SK-N-SH (cell line): Measurements from ENCODE around the gene ARHGEF3. TPM values are rescaled to one million over a fixed set of nuclear protein-coding genes. Genes with fewer than 3 reads are reported as not detected.

Experiments used
- CTCF ChIA-PET: fragments of 300-600, 350-600 bp; formaldehyde crosslinking; extraction: SDS; loops from one replicate; lab custom pipeline; 2021; lab: Yijun Ruan, JAX
- POLR2A ChIA-PET: fragments of 350-600 bp; sonication (Branson Sonifier 250); formaldehyde crosslinking; extraction: SDS; loops from one replicate; lab custom pipeline; 2020; ENCODE audit warnings: antibody characterized with exemption, inconsistent platforms; lab: Yijun Ruan, JAX
- DNase-seq: peaks from one replicate; pipeline ENCODE4 v3.0.0; 2012
- H2AFZ ChIP-seq: fragments of 200-600 bp; sonication (generic); 2 replicates; pipeline ENCODE4 v1.8.1; 2016; ENCODE audit warnings: antibody characterized with exemption, mild to moderate bottlenecking, low read depth
- H3F3A ChIP-seq: fragments of 200-600 bp; sonication (generic); replicated peaks from 2 replicates; pipeline ENCODE3; 2016; ENCODE audit warnings: antibody characterized with exemption, mild to moderate bottlenecking; ENCODE audit not compliant: insufficient read depth
- H3K27ac ChIP-seq, 2 experiments: fragments of 200-500 bp in 1 of 2; fragments of 200-600 bp in 1 of 2; sonication (Bioruptor generic) in 1 of 2; sonication (generic), shearing (Covaris generic) in 1 of 2; 2 replicates each; pipeline versions ENCODE4 v1.5.1 to v1.6.1; 2014 to 2016; ENCODE audit warnings: low read depth in 2 of 2, inconsistent platforms in 1 of 2, low read length in 1 of 2, mild to moderate bottlenecking in 1 of 2, mixed read lengths in 1 of 2
- H3K27me3 ChIP-seq: fragments of 200-600 bp; sonication (generic), shearing (Covaris generic); 2 replicates; pipeline ENCODE4 v1.6.1; 2016; ENCODE audit warnings: mixed run types; ENCODE audit not compliant: insufficient read depth
- H3K36me3 ChIP-seq, 2 experiments: fragments of 200-500 bp in 1 of 2; fragments of 200-600 bp in 1 of 2; sonication (Bioruptor generic) in 1 of 2; sonication (generic) in 1 of 2; replicated peaks in 1 of 2; 2 replicates each; pipeline versions ENCODE3 to v1.5.1; 2014 to 2016; ENCODE audit warnings: low read length in 1 of 2, mild to moderate bottlenecking in 1 of 2; ENCODE audit not compliant: insufficient read depth in 2 of 2, control insufficient read depth in 1 of 2
- H3K4me1 ChIP-seq, 2 experiments: fragments of 200-500 bp in 1 of 2; fragments of 200-600 bp in 1 of 2; sonication (Bioruptor generic) in 1 of 2; sonication (generic), shearing (Covaris generic) in 1 of 2; 2 replicates each; pipeline versions ENCODE4 v1.5.1 to v1.6.1; 2014 to 2016; ENCODE audit warnings: low read depth in 1 of 2, low read length in 1 of 2, mixed run types in 1 of 2; ENCODE audit not compliant: insufficient read depth in 2 of 2, control insufficient read depth in 1 of 2
- H3K4me2 ChIP-seq: fragments of 200-600 bp; sonication (generic), shearing (Covaris generic); 2 replicates; pipeline ENCODE4 v1.6.1; 2017; ENCODE audit warnings: mixed run types
- H3K4me3 ChIP-seq, 2 experiments: fragments of 200-500 bp in 1 of 2; fragments of 200-600 bp in 1 of 2; sonication (Bioruptor generic) in 1 of 2; sonication (generic), shearing (Covaris generic) in 1 of 2; 2 replicates each; pipeline versions ENCODE4 v1.5.1 to v1.8.1; 2014 to 2016; ENCODE audit warnings: low read depth in 2 of 2, inconsistent platforms in 1 of 2, low read length in 1 of 2, mild to moderate bottlenecking in 1 of 2, mixed read lengths in 1 of 2, moderate library complexity in 1 of 2
- H3K79me2 ChIP-seq: fragments of 200-600 bp; sonication (generic); 2 replicates; pipeline ENCODE4 v1.8.1; 2017; ENCODE audit warnings: mild to moderate bottlenecking; ENCODE audit not compliant: insufficient read depth
- H3K9ac ChIP-seq: fragments of 200-600 bp; sonication (generic); 2 replicates; pipeline ENCODE4 v1.6.1; 2017; ENCODE audit warnings: mixed run types
- H3K9me2 ChIP-seq: fragments of 200-600 bp; sonication (generic); 2 replicates; pipeline ENCODE4 v1.6.1; 2017; ENCODE audit warnings: mixed run types
- H3K9me3 ChIP-seq: fragments of 200-600 bp; sonication (generic); 2 replicates; pipeline ENCODE4 v1.6.1; 2017; ENCODE audit warnings: mixed run types, mild to moderate bottlenecking, moderate library complexity
- H4K20me1 ChIP-seq: fragments of 200-600 bp; sonication (generic); 2 replicates; pipeline ENCODE4 v1.6.1; 2017; ENCODE audit warnings: mild to moderate bottlenecking, mixed run types; ENCODE audit not compliant: insufficient read depth
- EP300 ChIP-seq, 2 experiments: IDR thresholded peaks; 2 replicates each; pipeline versions ENCODE4 v1.4.0 to v1.6.1; 2012; ENCODE audit warnings: borderline replicate concordance in 1 of 2, low read depth in 1 of 2, low read length in 1 of 2
- EZH2phosphoT487 ChIP-seq: fragments of 200-600 bp; sonication (generic); IDR thresholded peaks from 2 replicates; pipeline ENCODE4 v1.6.1; 2017; ENCODE audit warnings: low read depth, mixed run types, mild to moderate bottlenecking, antibody characterized with exemption, moderate library complexity, borderline replicate concordance
- FOSL2 ChIP-seq: IDR thresholded peaks from 2 replicates; pipeline ENCODE4 v1.4.0; 2012; ENCODE audit warnings: low read depth, mild to moderate bottlenecking, moderate library complexity, borderline replicate concordance
- MEF2A ChIP-seq: IDR thresholded peaks from 2 replicates; pipeline ENCODE4 v1.4.0; 2012; ENCODE audit warnings: low read depth, borderline replicate concordance
- NFIC ChIP-seq: IDR thresholded peaks from 2 replicates; pipeline ENCODE4 v1.4.0; 2012; ENCODE audit warnings: borderline replicate concordance
- RAD21 ChIP-seq: IDR thresholded peaks from 2 replicates; pipeline ENCODE4 v1.6.1; 2012; ENCODE audit warnings: mild to moderate bottlenecking, low read length
- RCOR1 ChIP-seq: fragments of 150-350 bp; IDR thresholded peaks from 2 replicates; pipeline ENCODE4 v1.6.1; 2017; ENCODE audit warnings: antibody characterized with exemption, low read length
- REST ChIP-seq: IDR thresholded peaks from 2 replicates; pipeline ENCODE4 v1.6.1; 2012; ENCODE audit warnings: mild to moderate bottlenecking, low read depth, low read length, moderate library complexity
- SMC3 ChIP-seq: IDR thresholded peaks from 2 replicates; pipeline ENCODE4 v1.6.1; 2012; ENCODE audit warnings: low read depth, low read length, improper control_type of control experiment
- TCF12 ChIP-seq: IDR thresholded peaks from 2 replicates; pipeline ENCODE4 v1.4.0; 2012
- USF2 ChIP-seq: fragments of 150-350 bp; IDR thresholded peaks from 2 replicates; pipeline ENCODE4 v1.6.1; 2017; ENCODE audit warnings: antibody characterized with exemption, low read length, low read depth, borderline replicate concordance
- WGBS: methylation state at CpG from one replicate; pipeline ENCODE4 v1.1.6; 2017; ENCODE audit warnings: low lambda C conversion rate; 5-methylcytosine and 5-hydroxymethylcytosine counted together
- polyA plus RNA-seq, 3 experiments: library from polyadenylated mRNA; depleted of rRNA; stranded (reverse); fragments of >200 nt; gene quantifications; 2 replicates each; pipeline ENCODE4 v1.2.3, GENCODE V29; 2012
- TF ChIP-seq, protein P1 (sequence below): IDR thresholded peaks from 2 replicates; pipeline ENCODE4 v1.4.0; 2012; ENCODE audit warnings: low read depth, borderline replicate concordance
- TF ChIP-seq, protein P2 (sequence below): IDR thresholded peaks from 2 replicates; pipeline ENCODE4 v1.4.0; 2012; ENCODE audit warnings: low read depth
- TF ChIP-seq, protein P3 (sequence below): IDR thresholded peaks from 2 replicates; pipeline ENCODE4 v1.4.0; 2012; ENCODE audit warnings: low read depth, borderline replicate concordance

ARHGEF3 gene
- polyA plus RNA-seq, 1 of the 3 experiments (the other 2 are of a cell fraction): 5.9 TPM

DNA sequence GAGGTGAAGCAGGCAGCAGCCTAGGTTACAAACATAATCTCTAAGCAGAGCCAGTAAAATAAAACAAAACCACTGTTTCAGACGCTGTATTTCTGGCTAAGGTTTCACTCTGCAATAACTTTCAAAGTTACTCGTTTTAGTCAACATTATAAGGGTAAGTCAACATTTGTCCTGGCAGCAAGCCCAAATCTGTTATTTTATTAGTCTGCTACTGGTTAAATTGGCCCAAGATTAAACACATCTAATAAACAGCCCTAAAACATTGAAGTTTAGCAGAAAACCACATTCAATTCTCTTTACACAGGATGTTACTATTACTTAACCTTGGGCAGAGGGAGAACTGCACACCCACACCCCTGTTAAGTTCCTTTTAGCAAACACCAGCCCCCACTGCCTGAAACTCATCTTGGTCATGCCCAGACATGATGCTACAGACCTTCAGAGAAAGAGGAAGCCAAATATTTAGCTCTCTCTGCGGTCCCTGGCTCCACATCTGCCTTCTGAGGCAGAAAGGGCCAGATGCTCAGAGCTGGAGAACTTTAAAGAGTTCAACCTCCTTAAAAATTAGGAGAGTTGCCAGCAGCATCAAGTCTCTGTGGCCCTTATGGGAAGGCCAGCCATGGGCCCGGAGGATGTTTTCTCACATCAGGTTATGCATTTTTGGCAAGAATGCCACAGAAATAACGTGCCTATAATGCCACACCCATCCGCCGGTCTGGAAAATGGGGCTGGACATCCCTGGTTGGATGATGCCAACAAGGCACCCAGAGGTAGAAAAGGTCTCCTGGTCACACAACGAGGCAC lies 17.9 kb downstream of the ARHGEF3 start:
- H3K36me3 ChIP-seq: no peaks in the 10 kb centered on the region
- H3K4me3 ChIP-seq: no peak overlapping the region
- no peaks in the 10 kb centered on the region for H3K79me2 ChIP-seq
- no peaks in the 10 kb centered on the region for H3K9me3 ChIP-seq
- peak overlapping the region; percentile 48 to 86; a peak in 3 of 4 replicates for H3K27ac ChIP-seq
- H3K9me2 ChIP-seq: no peaks in the 10 kb centered on the region
- no peaks in the 10 kb centered on the region for H3K27me3 ChIP-seq
- 69% methylated on average over 7 of the region's 8 CpGs for WGBS
- no peaks in the 10 kb centered on the region for H4K20me1 ChIP-seq
- TF ChIP-seq MEF2A: no peak
- TF ChIP-seq TCF12: peak; percentile 19; the same call in 1 of the 2 replicates
- peak; percentile 42; the same call in 1 of the 2 replicates for TF ChIP-seq NFIC
- peak overlapping the region; percentile 43 for H2AFZ ChIP-seq
- DNase-seq: no peak
- ChIA-PET CTCF (interaction anchor here (0.9 to 2.7 kb wide), 4 partner anchors 15 to 212 kb away, joined by 3 to 9 read pairs (median 6); no protein-coding TSS in a partner anchor), POLR2A (no interaction called here)
- no peaks in the 10 kb centered on the region for H3F3A ChIP-seq
- no peak overlapping the region for H3K9ac ChIP-seq
- peaks cover 7 to 23% of the 10 kb centered on the region in 2 experiments for H3K4me1 ChIP-seq
- H3K4me2 ChIP-seq: peak overlapping the region; percentile 36

DNA sequence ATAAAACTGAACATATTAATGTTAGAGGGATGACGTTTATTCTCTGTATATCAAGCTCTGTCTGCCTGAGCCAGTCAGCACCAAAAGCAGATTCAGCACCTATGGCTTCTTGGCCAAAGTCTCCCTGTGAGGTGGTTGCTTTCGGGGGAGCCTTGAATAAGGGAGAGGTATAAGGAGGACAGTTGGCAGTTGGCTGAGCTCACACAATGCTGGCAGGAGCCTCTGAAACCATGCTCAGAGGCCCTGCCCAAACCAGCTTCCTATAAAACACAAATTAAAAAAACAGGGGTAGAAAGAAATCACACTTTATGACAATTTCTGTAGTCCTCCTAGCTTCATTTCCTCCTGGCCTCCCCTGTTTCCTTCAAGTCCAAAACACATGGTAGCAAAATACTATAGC lies 18.8 kb downstream of the ARHGEF3 start:
- no peak overlapping the region for H2AFZ ChIP-seq
- H4K20me1 ChIP-seq: no peaks in the 10 kb centered on the region
- CTCF ChIA-PET: interaction anchor here (1.6 to 2.7 kb wide), 4 partner anchors 17 to 213 kb away, joined by 3 to 12 read pairs (median 8); no protein-coding TSS in a partner anchor

More for the DNA sequence above, 18.8 kb downstream of the ARHGEF3 start:
- no peaks in the 10 kb centered on the region for H3K9me2 ChIP-seq
- H3K27ac ChIP-seq: peak overlapping the region in 1 of 2 experiments; percentile 86; a peak in 3 of 4 replicates
- no peaks in the 10 kb centered on the region for H3K27me3 ChIP-seq
- no peaks in the 10 kb centered on the region for H3F3A ChIP-seq
- H3K4me3 ChIP-seq: no peak overlapping the region
- no peaks in the 10 kb centered on the region for H3K9me3 ChIP-seq
- H3K4me2 ChIP-seq: no peak overlapping the region
- H3K36me3 ChIP-seq: no peaks in the 10 kb centered on the region
- whole genome bisulfite sequencing: 84% methylated on average over 2 of the region's 2 CpGs
- no peak for DNase-seq
- no peak overlapping the region for H3K9ac ChIP-seq
- POLR2A ChIA-PET: no interaction called here
- H3K4me1 ChIP-seq: peaks cover 7 to 19% of the 10 kb centered on the region in 2 experiments
- H3K79me2 ChIP-seq: no peaks in the 10 kb centered on the region
- TF ChIP-seq RCOR1: no peak
- TF ChIP-seq, protein P1, sequence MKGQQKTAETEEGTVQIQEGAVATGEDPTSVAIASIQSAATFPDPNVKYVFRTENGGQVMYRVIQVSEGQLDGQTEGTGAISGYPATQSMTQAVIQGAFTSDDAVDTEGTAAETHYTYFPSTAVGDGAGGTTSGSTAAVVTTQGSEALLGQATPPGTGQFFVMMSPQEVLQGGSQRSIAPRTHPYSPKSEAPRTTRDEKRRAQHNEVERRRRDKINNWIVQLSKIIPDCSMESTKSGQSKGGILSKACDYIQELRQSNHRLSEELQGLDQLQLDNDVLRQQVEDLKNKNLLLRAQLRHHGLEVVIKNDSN: no peak
- no peak for TF ChIP-seq RAD21
- TF ChIP-seq, protein P2, sequence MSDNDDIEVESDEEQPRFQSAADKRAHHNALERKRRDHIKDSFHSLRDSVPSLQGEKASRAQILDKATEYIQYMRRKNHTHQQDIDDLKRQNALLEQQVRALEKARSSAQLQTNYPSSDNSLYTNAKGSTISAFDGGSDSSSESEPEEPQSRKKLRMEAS: no peak
- no peak for TF ChIP-seq EZH2phosphoT487
- TF ChIP-seq EP300 (IDR thresholded peaks at IDR 0.05; ENCODE audit: borderline replicate concordance in 1 of 2, low read depth in 1 of 2, low read length in 1 of 2): no peak
- no peak for TF ChIP-seq MEF2A
- TF ChIP-seq, protein P3, sequence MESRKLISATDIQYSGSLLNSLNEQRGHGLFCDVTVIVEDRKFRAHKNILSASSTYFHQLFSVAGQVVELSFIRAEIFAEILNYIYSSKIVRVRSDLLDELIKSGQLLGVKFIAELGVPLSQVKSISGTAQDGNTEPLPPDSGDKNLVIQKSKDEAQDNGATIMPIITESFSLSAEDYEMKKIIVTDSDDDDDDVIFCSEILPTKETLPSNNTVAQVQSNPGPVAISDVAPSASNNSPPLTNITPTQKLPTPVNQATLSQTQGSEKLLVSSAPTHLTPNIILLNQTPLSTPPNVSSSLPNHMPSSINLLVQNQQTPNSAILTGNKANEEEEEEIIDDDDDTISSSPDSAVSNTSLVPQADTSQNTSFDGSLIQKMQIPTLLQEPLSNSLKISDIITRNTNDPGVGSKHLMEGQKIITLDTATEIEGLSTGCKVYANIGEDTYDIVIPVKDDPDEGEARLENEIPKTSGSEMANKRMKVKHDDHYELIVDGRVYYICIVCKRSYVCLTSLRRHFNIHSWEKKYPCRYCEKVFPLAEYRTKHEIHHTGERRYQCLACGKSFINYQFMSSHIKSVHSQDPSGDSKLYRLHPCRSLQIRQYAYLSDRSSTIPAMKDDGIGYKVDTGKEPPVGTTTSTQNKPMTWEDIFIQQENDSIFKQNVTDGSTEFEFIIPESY: no peak
- TF ChIP-seq SMC3: no peak
- TF ChIP-seq FOSL2: no peak
- TF ChIP-seq USF2: no peak
- TF ChIP-seq REST: no peak
